ENCODE results near the gene LRRC71.

The LRRC71 gene

GRCh38 chr1:156957634-156958033 lies 37.2 kb downstream of the LRRC71 start:
- ChIA-PET POLR2A (interaction anchor here (0.5 kb wide), 1 partner anchor 27 kb away, joined by 4 read pairs; no protein-coding TSS in a partner anchor), CTCF (interaction anchor here (0.7 to 1.7 kb wide), 2 partner anchors 30 to 132 kb away, joined by 3 to 4 read pairs; no protein-coding TSS in a partner anchor)
- Histone ChIP-seq H3K9me3 (ENCODE audit: control insufficient read depth, insufficient read depth, low read depth, low read length) (no peaks in the 10 kb centered on the region), H3K36me3 (ENCODE audit: control insufficient read depth in 2 of 2, insufficient read depth in 1 of 2, low read length in 2 of 2) (peaks cover 11 to 91% of the 10 kb centered on the region in 2 experiments), H3K4me3 (ENCODE audit: low read depth, low read length) (no peak overlapping the region), H3K4me1 (ENCODE audit: control insufficient read depth, insufficient read depth, low read length) (no peaks in the 10 kb centered on the region), H3K27ac (ENCODE audit: extremely low read depth, low read depth, low read length) (no peak overlapping the region)
- no peak for TF ChIP-seq EGR2 (tag by site-specific recombination; IDR thresholded peaks at IDR 0.05; ENCODE audit: low read depth)
- no peak for TF ChIP-seq ZNF366 (tag by site-specific recombination; conservative IDR thresholded peaks at IDR 0.05)
- TF ChIP-seq ZNF155 (tag by site-specific recombination; IDR thresholded peaks at IDR 0.05), result no peak
- TF ChIP-seq ZNF776 (tag by site-specific recombination; IDR thresholded peaks at IDR 0.05; ENCODE audit: borderline replicate concordance), result no peak
- TF ChIP-seq ZNF701 (tag by site-specific recombination; IDR thresholded peaks at IDR 0.05), result no peak
- no peak for TF ChIP-seq TCF7L2 (IDR thresholded peaks at IDR 0.05; ENCODE audit: borderline replicate concordance, low read depth, low read length)
- no peak for TF ChIP-seq ZNF785 (tag by site-specific recombination; IDR thresholded peaks at IDR 0.05)
- no peak for TF ChIP-seq OVOL3 (tag by site-specific recombination; IDR thresholded peaks at IDR 0.05)
- no peak for TF ChIP-seq SP3 (tag by site-specific recombination; IDR thresholded peaks at IDR 0.05)
- no peak for TF ChIP-seq MYNN (tag by site-specific recombination; IDR thresholded peaks at IDR 0.05; ENCODE audit: borderline replicate concordance)
- no peak for TF ChIP-seq ZNF830 (tag by site-specific recombination; IDR thresholded peaks at IDR 0.05; ENCODE audit: low read depth)
- TF ChIP-seq SALL2 (tag by site-specific recombination; IDR thresholded peaks at IDR 0.05; ENCODE audit: borderline replicate concordance), result no peak
- TF ChIP-seq ZNF560 (tag by site-specific recombination; IDR thresholded peaks at IDR 0.05; ENCODE audit: borderline replicate concordance), result no peak
- no peak for TF ChIP-seq ZNF549 (tag by site-specific recombination; IDR thresholded peaks at IDR 0.05)
- TF ChIP-seq PRDM1 (tag by site-specific recombination; IDR thresholded peaks at IDR 0.05), result no peak
- TF ChIP-seq, protein P1, sequence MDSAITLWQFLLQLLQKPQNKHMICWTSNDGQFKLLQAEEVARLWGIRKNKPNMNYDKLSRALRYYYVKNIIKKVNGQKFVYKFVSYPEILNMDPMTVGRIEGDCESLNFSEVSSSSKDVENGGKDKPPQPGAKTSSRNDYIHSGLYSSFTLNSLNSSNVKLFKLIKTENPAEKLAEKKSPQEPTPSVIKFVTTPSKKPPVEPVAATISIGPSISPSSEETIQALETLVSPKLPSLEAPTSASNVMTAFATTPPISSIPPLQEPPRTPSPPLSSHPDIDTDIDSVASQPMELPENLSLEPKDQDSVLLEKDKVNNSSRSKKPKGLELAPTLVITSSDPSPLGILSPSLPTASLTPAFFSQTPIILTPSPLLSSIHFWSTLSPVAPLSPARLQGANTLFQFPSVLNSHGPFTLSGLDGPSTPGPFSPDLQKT (IDR thresholded peaks at IDR 0.05; ENCODE audit: borderline replicate concordance, low read depth, low read length), result no peak
- no peak for TF ChIP-seq ZBTB49 (tag by site-specific recombination; IDR thresholded peaks at IDR 0.05; ENCODE audit: low read depth)
- TF ChIP-seq ZNF214 (tag by site-specific recombination; IDR thresholded peaks at IDR 0.05; ENCODE audit: borderline replicate concordance), result no peak

- Histone ChIP-seq H3K9me3 (ENCODE audit: control insufficient read depth, insufficient read depth, low read depth, low read length) (no peaks in the 10 kb centered on the region), H3K36me3 (ENCODE audit: control insufficient read depth in 2 of 2, insufficient read depth in 1 of 2, low read length in 2 of 2) (peaks cover 12 to 91% of the 10 kb centered on the region in 2 experiments), H3K27ac (ENCODE audit: extremely low read depth, low read depth, low read length) (no peak overlapping the region), H3K4me1 (ENCODE audit: control insufficient read depth, insufficient read depth, low read length) (no peaks in the 10 kb centered on the region), H3K4me3 (ENCODE audit: low read depth, low read length) (no peak overlapping the region)
- ChIA-PET POLR2A (no interaction called here), CTCF (interaction anchor here (1.2 kb wide), 1 partner anchor 47 kb away, joined by 3 read pairs; no protein-coding TSS in a partner anchor)
- TF ChIP-seq ZNF501 (tag by site-specific recombination; IDR thresholded peaks at IDR 0.05), result no peak
- TF ChIP-seq ZNF76 (tag by site-specific recombination; IDR thresholded peaks at IDR 0.05; ENCODE audit: borderline replicate concordance, low read depth), result no peak
- TF ChIP-seq PRDM1 (tag by site-specific recombination; IDR thresholded peaks at IDR 0.05), result no peak
- TF ChIP-seq ZXDB (tag by site-specific recombination; IDR thresholded peaks at IDR 0.05), result no peak
- TF ChIP-seq, protein P2, sequence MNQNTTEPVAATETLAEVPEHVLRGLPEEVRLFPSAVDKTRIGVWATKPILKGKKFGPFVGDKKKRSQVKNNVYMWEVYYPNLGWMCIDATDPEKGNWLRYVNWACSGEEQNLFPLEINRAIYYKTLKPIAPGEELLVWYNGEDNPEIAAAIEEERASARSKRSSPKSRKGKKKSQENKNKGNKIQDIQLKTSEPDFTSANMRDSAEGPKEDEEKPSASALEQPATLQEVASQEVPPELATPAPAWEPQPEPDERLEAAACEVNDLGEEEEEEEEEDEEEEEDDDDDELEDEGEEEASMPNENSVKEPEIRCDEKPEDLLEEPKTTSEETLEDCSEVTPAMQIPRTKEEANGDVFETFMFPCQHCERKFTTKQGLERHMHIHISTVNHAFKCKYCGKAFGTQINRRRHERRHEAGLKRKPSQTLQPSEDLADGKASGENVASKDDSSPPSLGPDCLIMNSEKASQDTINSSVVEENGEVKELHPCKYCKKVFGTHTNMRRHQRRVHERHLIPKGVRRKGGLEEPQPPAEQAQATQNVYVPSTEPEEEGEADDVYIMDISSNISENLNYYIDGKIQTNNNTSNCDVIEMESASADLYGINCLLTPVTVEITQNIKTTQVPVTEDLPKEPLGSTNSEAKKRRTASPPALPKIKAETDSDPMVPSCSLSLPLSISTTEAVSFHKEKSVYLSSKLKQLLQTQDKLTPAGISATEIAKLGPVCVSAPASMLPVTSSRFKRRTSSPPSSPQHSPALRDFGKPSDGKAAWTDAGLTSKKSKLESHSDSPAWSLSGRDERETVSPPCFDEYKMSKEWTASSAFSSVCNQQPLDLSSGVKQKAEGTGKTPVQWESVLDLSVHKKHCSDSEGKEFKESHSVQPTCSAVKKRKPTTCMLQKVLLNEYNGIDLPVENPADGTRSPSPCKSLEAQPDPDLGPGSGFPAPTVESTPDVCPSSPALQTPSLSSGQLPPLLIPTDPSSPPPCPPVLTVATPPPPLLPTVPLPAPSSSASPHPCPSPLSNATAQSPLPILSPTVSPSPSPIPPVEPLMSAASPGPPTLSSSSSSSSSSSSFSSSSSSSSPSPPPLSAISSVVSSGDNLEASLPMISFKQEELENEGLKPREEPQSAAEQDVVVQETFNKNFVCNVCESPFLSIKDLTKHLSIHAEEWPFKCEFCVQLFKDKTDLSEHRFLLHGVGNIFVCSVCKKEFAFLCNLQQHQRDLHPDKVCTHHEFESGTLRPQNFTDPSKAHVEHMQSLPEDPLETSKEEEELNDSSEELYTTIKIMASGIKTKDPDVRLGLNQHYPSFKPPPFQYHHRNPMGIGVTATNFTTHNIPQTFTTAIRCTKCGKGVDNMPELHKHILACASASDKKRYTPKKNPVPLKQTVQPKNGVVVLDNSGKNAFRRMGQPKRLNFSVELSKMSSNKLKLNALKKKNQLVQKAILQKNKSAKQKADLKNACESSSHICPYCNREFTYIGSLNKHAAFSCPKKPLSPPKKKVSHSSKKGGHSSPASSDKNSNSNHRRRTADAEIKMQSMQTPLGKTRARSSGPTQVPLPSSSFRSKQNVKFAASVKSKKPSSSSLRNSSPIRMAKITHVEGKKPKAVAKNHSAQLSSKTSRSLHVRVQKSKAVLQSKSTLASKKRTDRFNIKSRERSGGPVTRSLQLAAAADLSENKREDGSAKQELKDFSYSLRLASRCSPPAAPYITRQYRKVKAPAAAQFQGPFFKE (tag by site-specific recombination; IDR thresholded peaks at IDR 0.05; ENCODE audit: borderline replicate concordance), result no peak
- no peak for TF ChIP-seq ZNF701 (tag by site-specific recombination; IDR thresholded peaks at IDR 0.05)
- no peak for TF ChIP-seq ZNF248 (tag by site-specific recombination; IDR thresholded peaks at IDR 0.05)
- no peak for TF ChIP-seq ZNF138 (tag by site-specific recombination; IDR thresholded peaks at IDR 0.05; ENCODE audit: borderline replicate concordance)
- no peak for TF ChIP-seq ZFP41 (tag by site-specific recombination; IDR thresholded peaks at IDR 0.05; ENCODE audit: borderline replicate concordance)
- TF ChIP-seq ZSCAN30 (tag by site-specific recombination; IDR thresholded peaks at IDR 0.05), result no peak
Observed at GRCh38 chr1:156958247-156958714, 37.8 kb downstream of the LRRC71 start.
